ENCODE measurements around the gene RAP1A. TPM values are rescaled to one million over a fixed set of nuclear protein-coding genes. Genes with fewer than 3 reads are reported as not detected.

The RAP1A gene
- total and polyA plus RNA-seq, 2 donors (not counting 3 experiments of a cell fraction or from before 2014, with no cell fraction given), result 17.8 to 56.4 TPM

DNA sequence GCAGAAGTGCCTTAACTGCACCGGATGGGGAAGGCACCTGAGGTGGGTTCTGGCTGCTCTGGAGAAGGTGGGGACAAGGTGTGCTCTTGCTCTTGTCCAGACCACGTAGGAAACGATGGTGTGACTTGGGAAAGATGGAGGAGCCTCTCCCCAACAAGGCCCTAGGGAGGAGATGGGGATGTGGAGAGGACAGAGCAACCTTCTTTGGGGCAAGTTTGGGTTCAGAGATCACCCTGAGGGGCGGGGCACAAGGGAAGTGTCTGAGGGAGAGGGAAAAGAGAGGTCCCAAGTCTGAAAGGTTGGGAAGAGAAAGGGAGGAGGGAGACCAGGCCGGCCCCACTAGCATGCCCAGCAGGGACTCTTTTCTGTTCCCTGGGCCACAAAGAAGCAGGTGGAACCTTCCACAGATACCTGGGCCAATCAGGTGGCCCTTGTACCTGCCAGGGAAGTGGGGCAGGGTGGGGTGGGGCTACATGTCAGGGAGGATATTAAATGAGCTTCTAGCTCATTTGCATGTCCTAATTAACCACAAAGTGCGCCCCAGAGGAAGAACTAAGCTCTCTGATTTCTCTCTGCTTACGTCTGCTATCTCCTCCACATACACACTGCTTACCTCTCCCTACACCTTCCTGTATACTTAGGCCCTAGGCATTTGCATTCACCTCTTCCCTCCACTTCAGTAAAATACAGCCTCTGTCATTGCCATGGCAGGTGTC lies 103.7 kb downstream of the RAP1A start:
- Histone ChIP-seq H3K9me3 (replicated peaks; ENCODE audit: control insufficient read depth, insufficient read depth, low read length) (no peaks in the 10 kb centered on the region), H3K4me3 (replicated peaks in 1 of 3; ENCODE audit: insufficient read depth in 1 of 3, low read depth in 1 of 3, low read length in 3 of 3) (no peak overlapping the region), H3K36me3 (ENCODE audit: control insufficient read depth in 2 of 2, extremely low read depth in 1 of 2, insufficient read depth in 2 of 2, low read length in 2 of 2) (no peaks in the 10 kb centered on the region), H3K4me1 (ENCODE audit: control insufficient read depth, extremely low read depth, insufficient read depth, low read length) (peaks cover 8% of the 10 kb centered on the region), H3K4me2 (ENCODE audit: insufficient read depth, low read length) (no peak overlapping the region), H3K27me3 (ENCODE audit: control insufficient read depth in 2 of 2, insufficient read depth in 2 of 2, low read length in 2 of 2) (no peaks in the 10 kb centered on the region), H3K9me1 (replicated peaks; ENCODE audit: control insufficient read depth, extremely low read depth, insufficient read depth, low read length) (no peaks in the 10 kb centered on the region), H3K27ac (ENCODE audit: insufficient read depth, low read depth, low read length) (no peak overlapping the region), H3K79me2 (ENCODE audit: control insufficient read depth, insufficient read depth, low read length) (no peaks in the 10 kb centered on the region), H4K20me1 (replicated peaks; ENCODE audit: control insufficient read depth, extremely low read depth, insufficient read depth, low read length) (no peaks in the 10 kb centered on the region), H2AFZ (ENCODE audit: low read depth, low read length) (no peak overlapping the region), H3K9ac (replicated peaks; ENCODE audit: extremely low read depth, insufficient read depth, low read length) (no peak overlapping the region)
- ChIA-PET CTCF (interaction anchor here (1.0 to 1.4 kb wide), 2 partner anchors 24 to 215 kb away, joined by 3 read pairs; no protein-coding TSS in a partner anchor), POLR2A (no interaction called here)
- dilution Hi-C loops (cut with MboI; ENCODE audit: extremely low pct_ligation_motif_present, low sequenced_read_pairs), result no loop called here
- TF ChIP-seq GATA2 (IDR thresholded peaks at IDR 0.05; ENCODE audit: insufficient read depth, insufficient read length, low read depth, low read length) (no peak), FOS (IDR thresholded peaks at IDR 0.05; ENCODE audit: borderline replicate concordance, insufficient read depth, low read length) (no peak), POLR2AphosphoS5 (IDR thresholded peaks at IDR 0.05; ENCODE audit: insufficient read depth, low read depth, low read length) (no peak), EZH2 (IDR thresholded peaks at IDR 0.05; ENCODE audit: borderline replicate concordance, low read depth, low read length, severe bottlenecking) (no peak)
- DNase-seq (ENCODE audit: low read depth, low spot score), result no peak
- no TSS peak for BruUV-seq (replicated peaks)
- intact Hi-C loops (cut with micrococcal nuclease), result no loop called here
- no peak for FAIRE-seq

DNA sequence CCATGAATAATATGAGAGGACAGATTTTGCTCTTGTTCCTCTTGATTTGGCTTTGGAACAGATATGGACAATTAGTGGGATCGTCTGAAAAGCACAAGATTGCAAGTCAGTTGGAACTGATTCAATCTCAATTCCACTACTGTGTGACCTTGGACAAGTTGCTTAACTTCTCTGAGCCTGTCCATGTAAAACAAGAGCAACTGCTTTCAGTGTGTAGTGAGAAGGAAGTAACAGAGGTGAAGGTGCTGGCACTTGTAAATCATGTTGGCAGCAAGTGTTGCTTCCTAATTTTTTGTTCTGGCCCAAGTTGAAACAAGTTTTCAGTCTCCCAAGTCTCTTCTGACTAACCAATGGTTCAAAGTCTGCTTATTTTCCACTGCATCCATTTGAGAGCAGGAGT lies 104.3 kb downstream of the RAP1A start:
- Histone ChIP-seq H3K4me3 (replicated peaks in 1 of 3; ENCODE audit: insufficient read depth in 1 of 3, low read depth in 1 of 3, low read length in 3 of 3) (no peak overlapping the region), H3K9me3 (replicated peaks; ENCODE audit: control insufficient read depth, insufficient read depth, low read length) (no peaks in the 10 kb centered on the region), H3K4me1 (ENCODE audit: control insufficient read depth, extremely low read depth, insufficient read depth, low read length) (peaks cover 8% of the 10 kb centered on the region), H4K20me1 (replicated peaks; ENCODE audit: control insufficient read depth, extremely low read depth, insufficient read depth, low read length) (no peaks in the 10 kb centered on the region), H3K27me3 (ENCODE audit: control insufficient read depth in 2 of 2, insufficient read depth in 2 of 2, low read length in 2 of 2) (no peaks in the 10 kb centered on the region), H3K4me2 (ENCODE audit: insufficient read depth, low read length) (no peak overlapping the region), H3K9me1 (replicated peaks; ENCODE audit: control insufficient read depth, extremely low read depth, insufficient read depth, low read length) (no peaks in the 10 kb centered on the region), H3K27ac (ENCODE audit: insufficient read depth, low read depth, low read length) (no peak overlapping the region), H3K9ac (replicated peaks; ENCODE audit: extremely low read depth, insufficient read depth, low read length) (no peak overlapping the region), H3K36me3 (ENCODE audit: control insufficient read depth in 2 of 2, extremely low read depth in 1 of 2, insufficient read depth in 2 of 2, low read length in 2 of 2) (no peaks in the 10 kb centered on the region), H3K79me2 (ENCODE audit: control insufficient read depth, insufficient read depth, low read length) (no peaks in the 10 kb centered on the region), H2AFZ (ENCODE audit: low read depth, low read length) (no peak overlapping the region)
- FAIRE-seq (peak; percentile 44), DNase-seq (ENCODE audit: low read depth, low spot score) (no peak)
- TF ChIP-seq, protein P1, sequence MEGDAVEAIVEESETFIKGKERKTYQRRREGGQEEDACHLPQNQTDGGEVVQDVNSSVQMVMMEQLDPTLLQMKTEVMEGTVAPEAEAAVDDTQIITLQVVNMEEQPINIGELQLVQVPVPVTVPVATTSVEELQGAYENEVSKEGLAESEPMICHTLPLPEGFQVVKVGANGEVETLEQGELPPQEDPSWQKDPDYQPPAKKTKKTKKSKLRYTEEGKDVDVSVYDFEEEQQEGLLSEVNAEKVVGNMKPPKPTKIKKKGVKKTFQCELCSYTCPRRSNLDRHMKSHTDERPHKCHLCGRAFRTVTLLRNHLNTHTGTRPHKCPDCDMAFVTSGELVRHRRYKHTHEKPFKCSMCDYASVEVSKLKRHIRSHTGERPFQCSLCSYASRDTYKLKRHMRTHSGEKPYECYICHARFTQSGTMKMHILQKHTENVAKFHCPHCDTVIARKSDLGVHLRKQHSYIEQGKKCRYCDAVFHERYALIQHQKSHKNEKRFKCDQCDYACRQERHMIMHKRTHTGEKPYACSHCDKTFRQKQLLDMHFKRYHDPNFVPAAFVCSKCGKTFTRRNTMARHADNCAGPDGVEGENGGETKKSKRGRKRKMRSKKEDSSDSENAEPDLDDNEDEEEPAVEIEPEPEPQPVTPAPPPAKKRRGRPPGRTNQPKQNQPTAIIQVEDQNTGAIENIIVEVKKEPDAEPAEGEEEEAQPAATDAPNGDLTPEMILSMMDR (IDR thresholded peaks at IDR 0.05; ENCODE audit: extremely low read depth in 1 of 2, insufficient read depth in 1 of 2, low read depth in 1 of 2, low read length in 2 of 2), result no peak
- no peak for TF ChIP-seq JUN (IDR thresholded peaks at IDR 0.05; ENCODE audit: borderline replicate concordance, insufficient read depth, insufficient read length, low read depth)
- no peak for TF ChIP-seq MYC (IDR thresholded peaks at IDR 0.05; ENCODE audit: low read depth, low read length)
- TF ChIP-seq EZH2 (IDR thresholded peaks at IDR 0.05; ENCODE audit: borderline replicate concordance, low read depth, low read length, severe bottlenecking), result no peak
- no peak for TF ChIP-seq POLR2AphosphoS5 (IDR thresholded peaks at IDR 0.05; ENCODE audit: insufficient read depth, low read depth, low read length)
- no peak for TF ChIP-seq FOS (IDR thresholded peaks at IDR 0.05; ENCODE audit: borderline replicate concordance, insufficient read depth, low read length)
- no peak for TF ChIP-seq GATA2 (IDR thresholded peaks at IDR 0.05; ENCODE audit: insufficient read depth, insufficient read length, low read depth, low read length)
- TF ChIP-seq, protein P2, sequence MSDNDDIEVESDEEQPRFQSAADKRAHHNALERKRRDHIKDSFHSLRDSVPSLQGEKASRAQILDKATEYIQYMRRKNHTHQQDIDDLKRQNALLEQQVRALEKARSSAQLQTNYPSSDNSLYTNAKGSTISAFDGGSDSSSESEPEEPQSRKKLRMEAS (IDR thresholded peaks at IDR 0.05; ENCODE audit: insufficient read depth, insufficient read length), result no peak
- TF ChIP-seq POLR2A (IDR thresholded peaks at IDR 0.05; ENCODE audit: low read depth, low read length), result no peak
- intact Hi-C loops (cut with micrococcal nuclease), result no loop called here
- dilution Hi-C loops (cut with MboI; ENCODE audit: extremely low pct_ligation_motif_present, low sequenced_read_pairs), result no loop called here
- ChIA-PET POLR2A (no interaction called here), CTCF (interaction anchor here (1.0 kb wide), 1 partner anchor 23 kb away, joined by 3 read pairs; no protein-coding TSS in a partner anchor)
- TSS peak; percentile 4 for BruUV-seq (replicated peaks)
